ENCODE data around the gene CWF19L1. TPM values are rescaled to one million over a fixed set of nuclear protein-coding genes. Genes with fewer than 3 reads are reported as not detected.

CWF19L1 gene
- total RNA-seq (29.9 and 30.3 TPM in 2 replicates), polyA plus RNA-seq (11.1 and 11.5 TPM in 2 replicates), polyA minus RNA-seq (16.5 and 23.3 TPM in 2 replicates), Bru-seq, nascent RNA (percentile 77 among the genes with signal in this experiment), BruChase-seq, experiment 1, labeled RNA remaining after a 6-hour chase (percentile 74 among the genes with signal in this experiment), BruChase-seq, experiment 2, labeled RNA remaining after a 2-hour chase (percentile 84 among the genes with signal in this experiment)
- 12.7 and 15.3 TPM in 2 replicates for polyA plus RNA-seq (2011; cell fraction: cytosol; rRNA removed)
- 28.3 and 30.1 TPM in 2 replicates for polyA plus RNA-seq (2011; cell fraction: nucleus; rRNA removed)
- polyA plus RNA-seq (2012) = 18.8 and 29.6 TPM in 2 replicates
- 20.7 TPM for polyA minus RNA-seq (2011; cell fraction: cytosol; rRNA and poly(A)+ RNA removed)
- polyA minus RNA-seq (2011; cell fraction: nucleus; rRNA and poly(A)+ RNA removed) = 10.9 and 20.9 TPM in 2 replicates
- long read RNA-seq, transcript CWF19L1-201 (14 exons, 1,815 nt) = major isoform, 15 of 30 reads
- long read RNA-seq, partial matches to known transcripts = 1 of 30 reads
- long read RNA-seq, other reads (novel, unspliced or antisense) = 14 of 30 reads

DNA sequence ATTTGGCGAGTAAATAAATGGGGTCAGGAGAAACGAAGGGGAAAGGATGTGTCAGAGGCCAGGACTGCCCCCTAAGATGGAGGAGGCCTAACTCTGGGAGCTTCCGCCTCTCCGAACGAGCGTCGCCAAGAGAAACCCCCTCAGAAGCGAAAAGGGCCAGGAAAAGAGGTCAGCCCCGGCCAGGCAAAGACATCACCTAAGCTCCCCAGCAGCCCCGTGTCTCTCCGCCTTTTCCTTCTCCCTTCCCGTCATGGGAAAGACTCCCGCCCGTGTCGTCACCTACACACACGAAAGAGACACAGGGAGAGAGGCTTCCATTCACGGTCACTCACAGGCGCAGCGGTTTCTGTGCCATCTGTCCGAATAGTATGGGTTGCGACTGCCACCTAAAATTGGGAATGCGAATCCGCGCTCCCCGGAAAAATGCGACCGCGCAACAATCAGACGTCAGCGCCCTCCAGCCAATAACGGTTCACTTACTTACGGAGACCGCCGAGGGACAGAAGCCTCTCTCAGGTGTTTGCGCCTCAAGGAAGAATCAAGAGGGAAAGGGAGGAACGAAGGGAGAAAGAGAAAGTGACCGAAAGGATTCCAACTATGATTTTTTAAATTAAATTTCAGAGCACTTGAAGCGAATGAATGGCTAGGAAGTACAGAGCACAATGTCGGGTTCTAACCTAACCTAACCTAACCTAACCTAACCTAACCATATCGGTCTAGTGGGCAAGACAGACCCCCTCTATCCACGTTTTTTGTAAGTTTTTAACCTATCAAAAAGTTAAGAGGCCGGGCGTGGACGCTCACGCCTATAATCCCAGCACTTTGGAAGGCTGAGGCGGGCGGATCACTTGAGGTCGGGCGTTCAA lies at the start of gene CWF19L1:
Gene CWF19L1 (minus strand): TSS at position 400 of the 866 bp plus-strand sequence. CDS start 45 bp downstream, at position 355.
- peaks cover 20% of the 10 kb centered on the region for H3K79me2 ChIP-seq (ENCODE audit: control insufficient read depth, insufficient read depth, low read length)
- no peaks in the 10 kb centered on the region for H3K27me3 ChIP-seq (ENCODE audit: control insufficient read depth in 2 of 2, insufficient read depth in 2 of 2, low read length in 2 of 2)
- H3K9me1 ChIP-seq (replicated peaks; ENCODE audit: control insufficient read depth, extremely low read depth, insufficient read depth, low read length) = no peaks in the 10 kb centered on the region
- ChIA-PET CTCF (no interaction called here), POLR2A (no interaction called here)
- DNase-seq (ENCODE audit: low read depth, low spot score) = peak; percentile 89
- peak within 1 kb of the TSS; percentile 71 for H3K27ac ChIP-seq (ENCODE audit: insufficient read depth, low read depth, low read length)
- intact Hi-C loops (cut with micrococcal nuclease) = loop anchor here (2.0 kb wide), 1 partner anchor 19 kb away; the partner anchor contains the start of gene BLOC1S2
- no peaks in the 10 kb centered on the region for H4K20me1 ChIP-seq (replicated peaks; ENCODE audit: control insufficient read depth, extremely low read depth, insufficient read depth, low read length)
- dilution Hi-C loops (cut with MboI; ENCODE audit: extremely low pct_ligation_motif_present, low sequenced_read_pairs) = no loop called here
- H3K36me3 ChIP-seq (ENCODE audit: control insufficient read depth in 2 of 2, extremely low read depth in 1 of 2, insufficient read depth in 2 of 2, low read length in 2 of 2) = no peaks in the 10 kb centered on the region
- H3K4me2 ChIP-seq (ENCODE audit: insufficient read depth, low read length) = peak within 1 kb of the TSS; percentile 90
- H3K9me3 ChIP-seq (replicated peaks; ENCODE audit: control insufficient read depth, insufficient read depth, low read length) = no peaks in the 10 kb centered on the region
- H2AFZ ChIP-seq (ENCODE audit: low read depth, low read length) = peak within 1 kb of the TSS; percentile 83
- FAIRE-seq = peak; percentile 95
- peak within 1 kb of the TSS; percentile 94 for H3K9ac ChIP-seq (replicated peaks; ENCODE audit: extremely low read depth, insufficient read depth, low read length)
- H3K4me1 ChIP-seq (ENCODE audit: control insufficient read depth, extremely low read depth, insufficient read depth, low read length) = no peaks in the 10 kb centered on the region
- TSS peak; percentile 80 for BruUV-seq (replicated peaks)
- H3K4me3 ChIP-seq (replicated peaks in 1 of 3; ENCODE audit: insufficient read depth in 1 of 3, low read depth in 1 of 3, low read length in 3 of 3) = peak within 1 kb of the TSS; percentile 51 to 95 (median 87)
- TF ChIP-seq POLR2AphosphoS5 (IDR thresholded peaks at IDR 0.05; ENCODE audit: insufficient read depth, low read depth, low read length) = peak; percentile 70
- TF ChIP-seq, protein P1, sequence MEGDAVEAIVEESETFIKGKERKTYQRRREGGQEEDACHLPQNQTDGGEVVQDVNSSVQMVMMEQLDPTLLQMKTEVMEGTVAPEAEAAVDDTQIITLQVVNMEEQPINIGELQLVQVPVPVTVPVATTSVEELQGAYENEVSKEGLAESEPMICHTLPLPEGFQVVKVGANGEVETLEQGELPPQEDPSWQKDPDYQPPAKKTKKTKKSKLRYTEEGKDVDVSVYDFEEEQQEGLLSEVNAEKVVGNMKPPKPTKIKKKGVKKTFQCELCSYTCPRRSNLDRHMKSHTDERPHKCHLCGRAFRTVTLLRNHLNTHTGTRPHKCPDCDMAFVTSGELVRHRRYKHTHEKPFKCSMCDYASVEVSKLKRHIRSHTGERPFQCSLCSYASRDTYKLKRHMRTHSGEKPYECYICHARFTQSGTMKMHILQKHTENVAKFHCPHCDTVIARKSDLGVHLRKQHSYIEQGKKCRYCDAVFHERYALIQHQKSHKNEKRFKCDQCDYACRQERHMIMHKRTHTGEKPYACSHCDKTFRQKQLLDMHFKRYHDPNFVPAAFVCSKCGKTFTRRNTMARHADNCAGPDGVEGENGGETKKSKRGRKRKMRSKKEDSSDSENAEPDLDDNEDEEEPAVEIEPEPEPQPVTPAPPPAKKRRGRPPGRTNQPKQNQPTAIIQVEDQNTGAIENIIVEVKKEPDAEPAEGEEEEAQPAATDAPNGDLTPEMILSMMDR (IDR thresholded peaks at IDR 0.05; ENCODE audit: extremely low read depth in 1 of 2, insufficient read depth in 1 of 2, low read depth in 1 of 2, low read length in 2 of 2) = no peak

All from endothelial cell of umbilical vein (primary cell).